H9 (cell line): ENCODE data around the gene ZFPM1. TPM values are rescaled to one million over a fixed set of nuclear protein-coding genes. Genes with fewer than 3 reads are reported as not detected.

Experiments used
- DNase-seq: peaks from one replicate; pipeline ENCODE4 v3.0.0-alpha.2; 2017
- H2AFZ ChIP-seq: one replicate; pipeline ENCODE4 v1.6.1; 2013; ENCODE audit warnings: mild to moderate bottlenecking, low read length, control low read depth, moderate library complexity
- H2AK5ac ChIP-seq: 2 replicates; pipeline ENCODE4 v1.6.1; 2013; ENCODE audit warnings: low read length, control low read depth, mixed read lengths; ENCODE audit not compliant: insufficient read length
- H2BK120ac ChIP-seq: one replicate; pipeline ENCODE4 v1.6.1; 2013; ENCODE audit warnings: low read depth, mild to moderate bottlenecking, low read length, control low read depth, inconsistent platforms; ENCODE audit not compliant: poor library complexity, severe bottlenecking
- H2BK12ac ChIP-seq: 2 replicates; pipeline ENCODE4 v1.6.1; 2013; ENCODE audit warnings: low read length, control low read depth, mixed read lengths, low read depth; ENCODE audit not compliant: insufficient read length
- H2BK15ac ChIP-seq: 2 replicates; pipeline ENCODE4 v1.6.1; 2013; ENCODE audit warnings: low read depth, low read length, control low read depth
- H2BK20ac ChIP-seq: one replicate; pipeline ENCODE4 v1.6.1; 2013; ENCODE audit warnings: low read depth, mild to moderate bottlenecking, low read length, control low read depth, inconsistent platforms; ENCODE audit not compliant: poor library complexity, severe bottlenecking
- H2BK5ac ChIP-seq: 2 replicates; pipeline ENCODE4 v1.6.1; 2013; ENCODE audit warnings: low read length, control low read depth, mixed read lengths; ENCODE audit not compliant: insufficient read length
- H3K14ac ChIP-seq: 2 replicates; pipeline ENCODE4 v1.6.1; 2013; ENCODE audit warnings: low read length, control low read depth; ENCODE audit not compliant: insufficient read depth
- H3K18ac ChIP-seq: 2 replicates; pipeline ENCODE4 v1.6.1; 2013; ENCODE audit warnings: low read depth, mild to moderate bottlenecking, mixed read lengths, low read length, control low read depth; ENCODE audit not compliant: insufficient read length
- H3K23ac ChIP-seq: 2 replicates; pipeline ENCODE4 v1.6.1; 2013; ENCODE audit warnings: low read length, control low read depth, mixed read lengths, low read depth; ENCODE audit not compliant: insufficient read length
- H3K23me2 ChIP-seq: 2 replicates; pipeline ENCODE4 v1.6.1; 2013; ENCODE audit warnings: low read depth, mild to moderate bottlenecking, mixed read lengths, low read length, control low read depth; ENCODE audit not compliant: insufficient read length, poor library complexity, severe bottlenecking
- H3K27ac ChIP-seq: 2 replicates; pipeline ENCODE4 v1.5.1; 2013; ENCODE audit warnings: low read length, control low read depth, mixed read lengths, low read depth; ENCODE audit not compliant: insufficient read length
- H3K27me3 ChIP-seq: 2 replicates; pipeline ENCODE4 v1.6.1; 2013; ENCODE audit warnings: low read length, control low read depth, inconsistent platforms; ENCODE audit not compliant: insufficient read depth
- H3K4ac ChIP-seq: 2 replicates; pipeline ENCODE4 v1.6.1; 2013; ENCODE audit warnings: low read depth, mild to moderate bottlenecking, control low read depth, inconsistent platforms, low read length, moderate library complexity
- H3K4me1 ChIP-seq: 2 replicates; pipeline ENCODE4 v1.6.1; 2013; ENCODE audit warnings: low read length, control low read depth, inconsistent platforms; ENCODE audit not compliant: insufficient read depth
- H3K4me2 ChIP-seq: 2 replicates; pipeline ENCODE4 v1.6.1; 2013; ENCODE audit warnings: low read length, control low read depth, mixed read lengths; ENCODE audit not compliant: insufficient read length, insufficient read depth
- H3K56ac ChIP-seq: 2 replicates; pipeline ENCODE4 v1.6.1; 2013; ENCODE audit warnings: low read depth, mild to moderate bottlenecking, mixed read lengths, low read length, control low read depth; ENCODE audit not compliant: insufficient read length
- H3K79me1 ChIP-seq: 2 replicates; pipeline ENCODE4 v1.6.1; 2013; ENCODE audit warnings: low read depth, mild to moderate bottlenecking, moderate library complexity, low read length, control low read depth, inconsistent platforms; ENCODE audit not compliant: insufficient read depth, poor library complexity, severe bottlenecking
- H3K79me2 ChIP-seq: 2 replicates; pipeline ENCODE4 v1.6.1; 2013; ENCODE audit warnings: low read length, control low read depth, inconsistent platforms; ENCODE audit not compliant: insufficient read depth
- H3K9ac ChIP-seq: 2 replicates; pipeline ENCODE4 v1.6.1; 2013; ENCODE audit warnings: low read length, control low read depth, mixed read lengths; ENCODE audit not compliant: insufficient read length; ENCODE audit errors: extremely low read depth
- H3K9me3 ChIP-seq: one replicate; pipeline ENCODE4 v1.6.1; 2013; ENCODE audit warnings: low read depth, low read length, inconsistent platforms; ENCODE audit not compliant: control insufficient read depth
- H3T11ph ChIP-seq: one replicate; pipeline ENCODE4 v1.6.1; 2013; ENCODE audit warnings: mild to moderate bottlenecking, low read length, control low read depth, inconsistent platforms
- H4K20me1 ChIP-seq: one replicate; pipeline ENCODE4 v1.6.1; 2013; ENCODE audit not compliant: control insufficient read depth, insufficient read length, insufficient read depth
- H4K5ac ChIP-seq: 2 replicates; pipeline ENCODE4 v1.6.1; 2013; ENCODE audit warnings: low read depth, mild to moderate bottlenecking, mixed read lengths, low read length, control low read depth; ENCODE audit not compliant: insufficient read length
- H4K8ac ChIP-seq: replicated peaks from 2 replicates; pipeline ENCODE4 v1.6.1; 2013; ENCODE audit warnings: low read length, control low read depth, mixed read lengths, low read depth; ENCODE audit not compliant: insufficient read length
- H4K91ac ChIP-seq: 2 replicates; pipeline ENCODE4 v1.6.1; 2013; ENCODE audit warnings: low read depth, mild to moderate bottlenecking, moderate library complexity, mixed read lengths, low read length, control low read depth; ENCODE audit not compliant: insufficient read length
- H3K27ac Mint-ChIP-seq, 3 experiments: 2 replicates in 2 of 3; 3 replicates in 1 of 3; pipeline ENCODE4 v1.8.0; 2020 to 2021; ENCODE audit warnings: mixed read lengths in 3 of 3, mild to moderate bottlenecking in 1 of 3, moderate library complexity in 1 of 3
- H3K27me3 Mint-ChIP-seq: 2 replicates; pipeline ENCODE4 v1.8.0; 2021; ENCODE audit warnings: low read depth, mild to moderate bottlenecking, moderate library complexity, mixed read lengths
- H3K36me3 Mint-ChIP-seq, 3 experiments: 2 replicates in 2 of 3; 3 replicates in 1 of 3; pipeline ENCODE4 v1.8.0; 2020 to 2021; ENCODE audit warnings: low read depth in 3 of 3, mixed read lengths in 3 of 3; ENCODE audit not compliant: insufficient read depth in 1 of 3
- H3K4me1 Mint-ChIP-seq, 2 experiments: 2 replicates each; pipeline ENCODE4 v1.8.0; 2020; ENCODE audit warnings: mixed read lengths in 2 of 2
- H3K4me3 Mint-ChIP-seq, 2 experiments: 2 replicates in 1 of 2; 3 replicates in 1 of 2; pipeline ENCODE4 v1.8.0; 2020 to 2021; ENCODE audit warnings: mild to moderate bottlenecking in 2 of 2, mixed read lengths in 2 of 2, moderate library complexity in 1 of 2
- H3K9me3 Mint-ChIP-seq, 2 experiments: 2 replicates in 1 of 2; 3 replicates in 1 of 2; pipeline ENCODE4 v1.8.0; 2020; ENCODE audit warnings: mild to moderate bottlenecking in 2 of 2, mixed read lengths in 2 of 2, moderate library complexity in 1 of 2
- WGBS: extraction: QIAGEN DNeasy Blood & Tissue Kit; methylation state at CpG from one replicate; pipeline ENCODE4 v1.1.7; 2013; ENCODE audit warnings: missing lambda C conversion rate, low lambda C conversion rate, mixed read lengths; ENCODE audit not compliant: insufficient read length; ENCODE audit errors: extremely low coverage; 5-methylcytosine and 5-hydroxymethylcytosine counted together
- total RNA-seq: library from RNA; stranded (reverse); gene quantifications from 2 replicates; pipeline ENCODE4 v1.2.1, GENCODE V29; 2021
- TF ChIP-seq, protein P1 (sequence below): fragments of 200-600 bp; sonication (generic); conservative IDR thresholded peaks from 3 replicates; pipeline ENCODE4 v1.8.0; 2021; ENCODE audit warnings: antibody characterized with exemption, mild to moderate bottlenecking

Gene ZFPM1
- total RNA-seq, 1 experiment from 2014 or later, result 3.6 TPM

DNA sequence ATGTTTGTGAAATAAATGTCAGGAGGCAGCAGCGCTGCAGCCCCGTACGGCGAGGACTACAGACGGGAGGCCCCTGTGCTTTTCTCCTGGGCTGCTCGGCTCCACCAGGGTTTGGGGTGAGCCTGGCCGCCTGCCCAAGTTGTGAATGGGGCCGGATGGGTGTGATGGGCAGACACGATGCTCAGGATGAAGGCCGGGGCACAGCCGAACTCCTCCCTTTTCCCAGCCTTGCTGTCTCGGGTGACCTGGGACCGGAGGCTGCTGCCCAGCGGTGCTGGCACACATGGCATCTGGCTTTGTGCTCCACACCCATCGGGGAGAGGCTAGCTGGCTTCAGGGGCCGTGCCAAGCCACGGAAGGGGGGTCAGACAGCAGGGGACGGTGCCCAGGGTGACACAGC, 34.2 kb upstream of the ZFPM1 start:
- no peak overlapping the region for H2BK5ac ChIP-seq
- H3K56ac ChIP-seq, result no peak overlapping the region
- H3K79me2 ChIP-seq, result no peaks in the 10 kb centered on the region
- H2BK12ac ChIP-seq, result no peak overlapping the region
- H3K4me1 ChIP-seq, result no peaks in the 10 kb centered on the region
- H3K23ac ChIP-seq, result no peak overlapping the region
- H3K27me3 ChIP-seq, result no peaks in the 10 kb centered on the region
- no peak overlapping the region for H4K5ac ChIP-seq
- H2AK5ac ChIP-seq, result no peak overlapping the region
- H3K9me3 Mint-ChIP-seq, result no peaks in the 10 kb centered on the region
- H3K36me3 Mint-ChIP-seq, result no peaks in the 10 kb centered on the region
- H2BK120ac ChIP-seq, result no peak overlapping the region
- TF ChIP-seq, protein P1, sequence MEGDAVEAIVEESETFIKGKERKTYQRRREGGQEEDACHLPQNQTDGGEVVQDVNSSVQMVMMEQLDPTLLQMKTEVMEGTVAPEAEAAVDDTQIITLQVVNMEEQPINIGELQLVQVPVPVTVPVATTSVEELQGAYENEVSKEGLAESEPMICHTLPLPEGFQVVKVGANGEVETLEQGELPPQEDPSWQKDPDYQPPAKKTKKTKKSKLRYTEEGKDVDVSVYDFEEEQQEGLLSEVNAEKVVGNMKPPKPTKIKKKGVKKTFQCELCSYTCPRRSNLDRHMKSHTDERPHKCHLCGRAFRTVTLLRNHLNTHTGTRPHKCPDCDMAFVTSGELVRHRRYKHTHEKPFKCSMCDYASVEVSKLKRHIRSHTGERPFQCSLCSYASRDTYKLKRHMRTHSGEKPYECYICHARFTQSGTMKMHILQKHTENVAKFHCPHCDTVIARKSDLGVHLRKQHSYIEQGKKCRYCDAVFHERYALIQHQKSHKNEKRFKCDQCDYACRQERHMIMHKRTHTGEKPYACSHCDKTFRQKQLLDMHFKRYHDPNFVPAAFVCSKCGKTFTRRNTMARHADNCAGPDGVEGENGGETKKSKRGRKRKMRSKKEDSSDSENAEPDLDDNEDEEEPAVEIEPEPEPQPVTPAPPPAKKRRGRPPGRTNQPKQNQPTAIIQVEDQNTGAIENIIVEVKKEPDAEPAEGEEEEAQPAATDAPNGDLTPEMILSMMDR, result no peak
- no peak overlapping the region for H3T11ph ChIP-seq
- no peaks in the 10 kb centered on the region for H4K20me1 ChIP-seq
- no peak overlapping the region for H4K91ac ChIP-seq
- H4K8ac ChIP-seq, result no peak overlapping the region
- H3K79me1 ChIP-seq, result no peaks in the 10 kb centered on the region
- no peak overlapping the region for H2BK15ac ChIP-seq
- no peak overlapping the region for H3K27ac Mint-ChIP-seq
- H3K23me2 ChIP-seq, result no peaks in the 10 kb centered on the region
- H3K4me1 Mint-ChIP-seq, result no peaks in the 10 kb centered on the region
- no peak overlapping the region; a peak in 1 of 5 replicates for H3K4me3 Mint-ChIP-seq
- WGBS, result no CpG with 5 or more reads among the region's 18 CpGs
- no peak overlapping the region for H3K4me2 ChIP-seq
- H3K9ac ChIP-seq, result no peak overlapping the region
- H2AFZ ChIP-seq, result no peak overlapping the region
- no peaks in the 10 kb centered on the region for H3K9me3 ChIP-seq
- H3K4ac ChIP-seq, result no peak overlapping the region
- H3K27ac ChIP-seq, result no peak overlapping the region
- no peaks in the 10 kb centered on the region; the same call in 1 of the 2 replicates for H3K27me3 Mint-ChIP-seq
- no peak overlapping the region for H2BK20ac ChIP-seq
- no peak overlapping the region for H3K18ac ChIP-seq
- no peak overlapping the region; the same call in 1 of the 2 replicates for H3K14ac ChIP-seq
- no peak for DNase-seq
